Measurements from ENCODE around the gene STRAP. TPM values are rescaled to one million over a fixed set of nuclear protein-coding genes. Genes with fewer than 3 reads are reported as not detected.

Gene STRAP
- total RNA-seq, 1 experiment from 2014 or later, result 210 TPM

GRCh38 chr12:15893260-15893659 lies 11.1 kb downstream of the STRAP start:
- Histone ChIP-seq H3K23ac (ENCODE audit: insufficient read length, low read depth, low read length) (no peak overlapping the region), H4K91ac (ENCODE audit: insufficient read length, low read depth, low read length) (no peak overlapping the region), H3K79me1 (ENCODE audit: insufficient read depth, low read depth, low read length, poor library complexity, severe bottlenecking) (no peaks in the 10 kb centered on the region), H3K9ac (ENCODE audit: extremely low read depth, insufficient read length, low read length) (no peak overlapping the region), H3K4me2 (ENCODE audit: insufficient read depth, insufficient read length, low read length) (no peak overlapping the region), H2AK5ac (ENCODE audit: insufficient read length, low read length) (no peak overlapping the region), H3T11ph (ENCODE audit: low read length) (no peak overlapping the region), H2BK12ac (ENCODE audit: insufficient read length, low read depth, low read length) (no peak overlapping the region), H2BK20ac (ENCODE audit: low read depth, low read length, poor library complexity, severe bottlenecking) (no peak overlapping the region), H2BK15ac (ENCODE audit: low read depth, low read length) (no peak overlapping the region), H2BK5ac (ENCODE audit: insufficient read length, low read length) (no peak overlapping the region), H2BK120ac (ENCODE audit: low read depth, low read length, poor library complexity, severe bottlenecking) (no peak overlapping the region), H3K4ac (ENCODE audit: low read depth, low read length) (no peak overlapping the region), H3K56ac (ENCODE audit: insufficient read length, low read depth, low read length) (no peak overlapping the region), H3K14ac (ENCODE audit: insufficient read depth, low read length) (no peak overlapping the region), H3K27ac (ENCODE audit: insufficient read length, low read depth, low read length) (no peak overlapping the region), H4K8ac (replicated peaks; ENCODE audit: insufficient read length, low read depth, low read length) (no peak overlapping the region), H3K23me2 (ENCODE audit: insufficient read length, low read depth, low read length, poor library complexity, severe bottlenecking) (no peaks in the 10 kb centered on the region), H3K27me3 (ENCODE audit: insufficient read depth, low read length) (no peaks in the 10 kb centered on the region), H4K20me1 (ENCODE audit: control insufficient read depth, insufficient read depth, insufficient read length) (no peaks in the 10 kb centered on the region), H3K18ac (ENCODE audit: insufficient read length, low read depth, low read length) (no peak overlapping the region), H3K4me1 (ENCODE audit: insufficient read depth, low read length) (no peaks in the 10 kb centered on the region), H3K79me2 (ENCODE audit: insufficient read depth, low read length) (no peaks in the 10 kb centered on the region), H3K9me3 (ENCODE audit: control insufficient read depth, low read depth, low read length) (no peaks in the 10 kb centered on the region), H4K5ac (ENCODE audit: insufficient read length, low read depth, low read length) (no peak overlapping the region), H2AFZ (ENCODE audit: low read length) (no peak overlapping the region)
- WGBS (ENCODE audit: extremely low coverage, insufficient read length, low lambda C conversion rate), result no CpG with 5 or more reads among the region's 3 CpGs
- no peak for DNase-seq
- peak overlapping the region in 1 of 3 experiments; percentile 12; a peak in 1 of 7 replicates for H3K27ac Mint-ChIP-seq
- no peaks in the 10 kb centered on the region for H3K4me1 Mint-ChIP-seq
- no peak for TF ChIP-seq CTCF (conservative IDR thresholded peaks at IDR 0.05)
- H3K36me3 Mint-ChIP-seq (ENCODE audit: insufficient read depth in 1 of 3, low read depth in 3 of 3), result peaks cover 12 to 59% (median 55%) of the 10 kb centered on the region in 3 experiments; a peak in 6 of 7 replicates
- no peaks in the 10 kb centered on the region for H3K9me3 Mint-ChIP-seq
- no peaks in the 10 kb centered on the region for H3K27me3 Mint-ChIP-seq (ENCODE audit: low read depth)
- H3K4me3 Mint-ChIP-seq, result no peak overlapping the region
